ENCODE measurements around the gene POC1B.

- no peak for TF ChIP-seq CTCF (IDR thresholded peaks at IDR 0.05)
- TF ChIP-seq EZH2 (IDR thresholded peaks at IDR 0.05), result no peak
- TF ChIP-seq EZH2phosphoT487 (IDR thresholded peaks at IDR 0.05), result no peak
These were observed 134.8 kb downstream of the POC1B start for GRCh38 chr12:89390802-89391673.
